ENCODE data around the gene PHACTR1.
"Not testable (repeated sequence)": the region's sequence is repeated elsewhere in the genome, so short reads cannot be mapped to it uniquely, and the experiment has no call there.

The PHACTR1 gene

DNA sequence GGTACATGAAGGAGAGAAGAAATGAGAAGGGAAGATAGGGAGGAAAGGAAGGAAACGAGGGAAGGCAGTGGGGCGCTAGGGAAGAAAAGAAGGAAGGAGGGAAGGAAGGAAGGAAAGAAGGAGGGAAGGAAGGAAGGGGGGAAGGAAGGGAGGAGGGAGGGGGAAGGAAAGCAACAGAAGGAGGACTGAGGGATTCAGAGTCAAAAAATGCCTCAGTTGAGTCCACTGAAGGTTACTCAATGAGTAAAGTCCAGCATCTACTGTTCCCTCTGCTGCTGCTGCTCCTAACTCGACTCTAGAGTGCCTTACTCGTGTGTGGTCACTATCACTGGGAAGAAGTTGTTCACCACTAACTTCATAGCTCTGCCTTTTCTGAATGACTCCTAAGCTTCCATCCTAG, 33.8 kb downstream of the PHACTR1 start:
- DNase-seq: no peak

DNA sequence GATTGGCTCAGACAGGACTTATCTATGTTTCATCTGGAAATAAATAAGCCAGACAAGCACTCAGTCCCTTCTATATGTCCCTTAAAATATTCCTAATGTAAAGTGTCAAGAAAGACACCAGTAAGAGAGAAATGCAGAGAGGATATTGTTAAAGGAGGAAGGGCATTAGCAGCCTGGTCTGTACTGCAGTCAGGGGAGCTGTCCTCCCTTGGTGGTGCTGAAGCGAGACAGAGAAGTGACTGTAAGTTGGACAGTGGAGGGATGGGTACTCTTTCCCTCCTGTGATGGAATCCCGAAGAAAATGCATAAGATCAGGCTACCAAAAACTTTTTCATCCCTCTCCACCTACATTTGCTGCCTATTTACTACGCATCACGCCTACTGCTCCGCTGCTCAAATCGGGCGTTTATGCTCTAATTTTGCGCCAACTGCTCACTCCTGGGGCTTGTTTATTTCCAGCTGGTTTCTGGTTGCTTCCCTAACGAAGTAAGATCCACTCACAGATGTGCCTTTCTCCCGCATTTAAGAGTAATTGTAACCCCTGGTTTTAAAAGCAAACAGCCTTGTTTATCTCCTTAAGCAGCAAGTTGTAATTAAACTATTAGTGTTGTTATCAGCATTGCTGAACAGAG, 35.2 kb downstream of the PHACTR1 start:
- no peak for DNase-seq

DNA sequence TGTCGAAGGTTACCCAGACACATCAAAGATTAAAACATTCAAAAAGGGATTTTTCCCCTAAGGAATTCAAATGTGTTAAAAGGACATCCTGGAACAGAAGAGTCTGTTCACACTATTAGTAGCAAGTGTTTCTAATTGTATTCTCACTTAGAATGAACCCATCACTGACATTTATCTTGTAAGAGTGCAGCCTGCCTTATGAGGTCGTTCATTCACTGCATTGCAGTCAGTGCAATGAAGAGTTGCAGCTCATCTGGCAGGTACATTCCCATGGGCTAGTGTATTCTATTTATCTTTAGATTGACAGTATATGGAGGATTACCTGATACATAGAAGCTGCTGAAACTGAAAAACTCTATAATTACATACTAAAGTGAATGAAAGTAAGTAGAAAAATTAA, 36.5 kb downstream of the PHACTR1 start:
- no peak for DNase-seq

DNA sequence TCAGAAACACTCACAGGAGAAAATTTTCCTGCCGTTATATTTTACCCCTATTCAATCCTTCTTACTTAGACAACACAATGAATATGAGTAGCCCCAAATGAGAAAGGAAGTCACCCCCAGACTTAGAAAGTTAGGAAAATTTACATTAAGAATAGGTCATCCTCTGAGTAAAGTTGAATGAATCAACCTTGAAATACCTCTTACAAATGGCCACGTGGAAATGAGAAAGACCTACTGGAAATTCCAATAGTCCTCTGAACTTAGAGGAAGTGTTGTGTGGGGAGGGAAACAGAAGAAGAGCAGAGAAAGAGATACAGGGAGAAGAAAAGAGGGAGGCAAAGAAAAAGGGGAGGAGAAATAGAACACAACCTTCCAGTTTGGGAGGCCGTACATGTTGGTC, 43.7 kb downstream of the PHACTR1 start:
- DNase-seq: no peak

DNA sequence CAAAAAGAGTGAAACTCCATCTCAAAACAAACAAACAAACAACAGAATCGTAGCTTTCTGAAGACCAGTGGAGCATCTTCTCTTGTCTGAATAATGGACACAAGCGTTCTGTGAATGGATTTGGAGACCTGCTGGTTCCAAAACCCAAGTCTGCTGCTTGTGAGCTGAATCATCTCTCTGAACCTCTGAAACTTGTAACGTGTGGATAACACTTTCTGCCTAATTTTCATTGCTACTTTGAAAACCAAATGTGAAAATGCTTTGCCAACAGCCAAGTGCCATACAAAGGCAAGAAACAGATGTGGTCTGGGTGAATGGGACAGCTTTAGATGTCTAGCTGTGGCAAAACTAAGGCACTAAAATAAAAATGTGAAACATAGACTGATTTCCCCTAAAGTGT, 44.3 kb downstream of the PHACTR1 start:
- no peak for DNase-seq

DNA sequence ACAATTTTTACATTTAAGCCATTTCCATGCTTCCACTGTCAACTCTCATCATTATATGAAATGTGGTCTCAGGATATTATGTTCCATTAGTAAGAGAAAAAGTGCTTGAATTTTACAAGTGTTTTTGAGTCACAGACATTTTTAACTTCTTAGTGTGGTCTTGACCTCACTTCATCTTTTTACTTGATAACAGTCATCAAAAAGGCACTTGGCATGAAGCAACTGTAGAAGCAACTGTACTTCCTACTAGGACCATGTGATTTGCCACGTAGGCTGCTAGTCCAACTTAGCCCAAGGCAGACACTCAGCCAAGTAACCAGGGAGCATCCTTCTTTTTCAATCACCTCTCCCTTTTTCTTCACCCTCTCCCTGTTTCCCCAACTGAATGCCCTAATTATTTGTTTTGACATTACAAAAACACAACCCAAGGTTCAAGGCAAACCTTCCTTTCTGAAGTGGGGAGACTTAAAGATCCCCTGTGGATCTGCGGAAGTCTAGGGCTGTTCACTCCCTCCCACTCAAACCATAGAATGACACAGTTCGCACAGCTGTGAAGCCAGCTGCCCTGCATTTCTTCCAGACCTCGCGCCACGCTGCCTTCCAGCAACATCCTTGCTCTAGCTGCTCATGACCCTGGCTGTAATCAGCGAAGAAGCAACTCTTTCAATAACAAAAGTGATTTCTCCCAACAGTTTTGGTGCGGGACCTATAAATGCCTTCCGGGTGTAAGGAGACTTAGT, 45.0 kb downstream of the PHACTR1 start:
- DNase-seq: no peak

DNA sequence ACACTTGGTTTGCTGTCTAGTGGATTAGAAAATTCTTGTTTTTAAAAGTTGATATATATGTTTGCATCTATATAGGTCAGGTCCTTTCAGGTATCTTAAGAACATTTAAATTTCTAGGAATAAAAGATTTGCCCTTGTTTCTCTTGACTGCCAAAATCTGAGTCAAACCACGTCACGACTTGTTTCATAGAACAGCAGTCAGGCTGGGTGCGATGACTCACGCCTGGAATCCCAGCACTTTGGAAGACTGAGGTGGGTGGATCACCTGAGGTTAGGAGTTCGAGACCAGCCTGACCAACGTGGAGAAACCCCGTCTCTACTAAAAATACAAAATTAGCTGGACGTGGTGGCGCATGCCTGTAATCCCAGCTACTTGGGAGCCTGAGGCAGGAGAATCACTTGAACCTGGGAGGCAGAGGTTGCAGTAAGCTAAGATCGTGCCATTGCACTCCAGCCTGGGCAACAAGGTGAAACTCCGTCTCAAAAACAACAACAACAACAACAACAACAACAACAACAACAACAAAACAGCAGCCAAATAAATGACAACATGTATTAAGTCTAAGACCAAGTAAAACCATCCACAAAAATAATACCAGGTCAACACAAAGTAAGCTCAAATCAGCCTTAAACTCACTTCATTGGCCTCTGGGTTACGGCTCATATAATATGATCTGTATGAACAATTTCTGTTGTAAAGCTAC, 46.3 kb downstream of the PHACTR1 start:
- DNase-seq: not testable (repeated sequence)

DNA sequence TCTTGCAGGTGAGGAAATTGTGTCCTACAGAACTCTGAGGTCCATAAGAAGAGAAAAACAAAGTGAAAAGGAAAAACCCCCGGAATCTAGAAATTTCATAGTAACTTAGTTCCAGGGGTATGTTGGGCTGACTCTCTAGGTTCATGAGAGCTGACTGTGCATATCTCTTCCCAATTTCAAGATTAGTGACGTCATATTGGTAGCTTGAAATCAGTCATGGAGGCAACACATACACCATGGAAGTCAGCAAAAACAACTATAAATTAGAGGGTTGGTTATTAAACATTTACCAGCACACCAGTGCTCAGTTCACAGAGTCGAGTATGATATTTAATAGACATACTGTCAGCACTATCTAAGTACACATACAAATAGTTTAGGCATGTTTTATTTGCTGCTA, 49.8 kb downstream of the PHACTR1 start:
- no peak for DNase-seq

DNA sequence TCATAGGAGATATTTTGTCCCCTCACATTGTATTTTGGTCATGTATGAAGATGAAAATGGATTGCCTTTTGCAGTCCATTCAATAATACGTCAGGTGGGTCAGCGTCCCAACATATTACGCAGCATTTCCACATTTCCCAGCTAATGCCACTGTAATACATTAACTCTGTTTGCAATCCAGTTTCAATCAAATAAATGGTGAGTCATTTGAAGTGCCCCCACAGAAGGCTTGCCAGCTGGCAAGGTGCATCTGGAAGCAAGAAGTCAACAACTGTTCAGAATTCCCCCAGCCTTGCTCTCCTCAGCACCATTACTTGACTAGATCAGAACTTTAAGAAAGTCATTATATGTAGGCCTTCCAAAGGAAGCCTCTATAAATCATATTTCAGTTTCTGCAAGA, 50.4 kb downstream of the PHACTR1 start:
- no peak for DNase-seq

DNA sequence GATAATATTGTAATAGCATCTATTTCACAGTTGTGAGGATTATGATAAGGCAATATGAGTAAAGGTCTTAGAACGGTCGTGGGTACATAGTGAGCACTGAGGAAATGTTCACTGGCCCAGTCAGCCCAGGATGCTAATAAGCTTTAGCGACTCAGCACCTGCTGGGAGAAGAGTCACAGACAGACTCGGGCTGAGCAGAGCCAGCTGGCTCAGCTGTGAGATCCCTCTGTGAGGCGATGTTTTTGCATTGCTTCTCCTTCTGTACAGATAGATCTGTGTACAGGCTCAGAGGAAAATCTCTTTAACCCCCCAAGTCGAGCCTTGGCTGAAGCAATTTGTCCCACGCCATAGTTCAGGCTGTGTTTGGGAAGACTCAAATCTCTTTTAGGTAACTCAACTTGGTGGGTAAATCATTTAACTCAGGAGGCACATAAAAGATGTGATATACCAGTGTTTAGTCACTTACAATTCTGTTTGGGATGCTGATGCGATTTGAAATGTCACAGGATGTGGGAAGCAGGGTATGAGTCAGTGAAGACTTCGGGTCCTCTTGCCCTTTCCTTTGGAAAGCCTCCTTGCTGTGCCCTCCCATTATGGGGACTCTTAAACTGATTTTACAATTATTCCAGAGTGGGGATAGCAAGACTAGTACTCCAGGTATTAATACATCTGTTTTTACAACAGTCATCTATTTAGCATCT, 53.1 kb downstream of the PHACTR1 start:
- no peak for DNase-seq

DNA sequence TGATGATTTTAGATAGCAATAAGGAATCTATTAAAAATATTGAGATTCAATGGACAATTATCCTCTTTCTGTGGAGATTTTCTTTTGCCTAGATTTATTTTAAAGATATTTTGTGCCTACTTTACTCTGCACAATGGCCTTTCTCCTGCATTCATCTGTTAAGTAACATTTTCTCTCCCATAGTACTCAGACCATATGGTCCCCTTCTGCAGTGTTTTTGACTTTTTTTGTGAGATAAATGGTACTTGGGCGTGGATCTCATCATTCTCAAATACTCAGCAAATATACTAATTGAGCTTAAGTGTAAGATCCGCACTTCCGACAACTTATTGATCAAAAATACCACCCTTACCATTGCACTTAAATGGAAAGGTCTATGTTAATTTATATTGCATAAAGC, 55.8 kb downstream of the PHACTR1 start:
- no peak for DNase-seq

DNA sequence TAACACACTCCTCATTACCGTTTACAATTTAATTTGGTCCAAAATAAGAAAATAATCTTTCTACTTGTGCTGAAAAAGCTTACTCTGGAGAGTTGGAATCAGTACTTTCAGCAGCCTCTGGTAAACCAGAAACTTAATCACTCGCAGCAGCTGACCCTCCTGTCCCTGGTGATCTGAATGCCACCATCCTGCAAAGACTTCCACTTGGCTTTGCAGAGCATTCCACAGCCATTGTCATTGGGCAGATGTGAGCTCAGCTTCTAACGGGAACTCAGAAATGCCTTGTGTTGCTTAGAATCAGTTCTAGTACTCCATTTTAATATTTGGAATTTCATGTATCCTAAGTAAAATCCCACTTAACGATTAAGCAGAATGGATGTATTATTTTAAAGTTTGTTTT, 59.7 kb downstream of the PHACTR1 start:
- no peak for DNase-seq

DNA sequence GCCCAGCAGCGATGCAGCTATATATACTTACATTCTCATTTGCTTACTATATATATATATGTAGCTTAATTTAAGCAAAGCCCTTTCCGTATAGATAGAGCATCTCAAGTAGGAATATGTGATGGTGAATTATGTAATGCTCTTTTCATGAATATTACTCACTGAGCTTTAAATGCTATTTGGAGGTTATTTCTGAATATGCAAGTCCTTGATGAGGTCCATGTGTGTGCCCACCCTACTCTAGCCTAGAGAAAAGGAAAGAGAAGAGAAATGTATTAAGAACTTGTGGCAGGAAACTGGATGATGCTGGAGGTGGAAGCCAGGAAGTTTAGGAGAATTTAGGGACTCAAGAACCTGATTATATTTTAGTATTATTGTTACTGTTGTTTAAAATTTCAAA, 63.2 kb downstream of the PHACTR1 start:
- DNase-seq: no peak

DNA sequence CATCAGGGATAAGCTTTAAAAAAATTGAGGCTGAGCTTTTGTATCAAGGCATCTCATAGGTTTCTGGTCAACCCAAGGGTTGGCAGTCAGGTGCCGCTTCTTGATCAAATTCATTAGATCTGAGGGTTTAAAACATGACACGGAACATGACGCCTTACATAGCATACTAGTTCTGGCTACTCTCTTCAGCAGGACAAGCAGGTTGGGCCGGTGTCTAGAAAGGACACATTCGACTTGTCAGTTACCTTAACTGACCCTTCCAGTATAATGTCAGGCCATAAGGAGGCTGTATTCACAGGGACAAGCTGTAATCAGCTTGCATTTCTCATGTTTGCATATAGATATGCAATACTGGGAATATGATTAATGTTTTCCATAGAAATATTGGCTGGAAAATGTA, 65.6 kb downstream of the PHACTR1 start:
- no peak for DNase-seq

DNA sequence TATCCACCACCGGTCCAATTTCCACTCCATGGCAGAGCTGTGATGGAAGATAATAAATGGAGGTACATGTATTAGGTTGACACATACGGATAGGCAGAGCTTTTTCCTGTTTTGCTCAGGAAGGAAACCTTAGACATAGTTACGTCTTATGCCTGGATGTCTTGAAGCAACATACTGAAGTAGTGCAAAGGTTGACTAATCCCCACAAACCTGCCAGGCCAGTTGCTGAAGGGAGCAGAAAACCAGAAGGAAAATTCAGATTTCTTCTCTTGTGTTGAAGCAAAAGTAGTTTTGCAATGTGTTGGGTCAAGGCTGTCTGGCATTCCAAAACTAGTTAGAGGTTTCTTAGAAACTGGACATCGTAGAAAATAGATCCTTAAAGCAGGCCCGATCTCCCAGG, 68.7 kb downstream of the PHACTR1 start:
- DNase-seq: no peak

DNA sequence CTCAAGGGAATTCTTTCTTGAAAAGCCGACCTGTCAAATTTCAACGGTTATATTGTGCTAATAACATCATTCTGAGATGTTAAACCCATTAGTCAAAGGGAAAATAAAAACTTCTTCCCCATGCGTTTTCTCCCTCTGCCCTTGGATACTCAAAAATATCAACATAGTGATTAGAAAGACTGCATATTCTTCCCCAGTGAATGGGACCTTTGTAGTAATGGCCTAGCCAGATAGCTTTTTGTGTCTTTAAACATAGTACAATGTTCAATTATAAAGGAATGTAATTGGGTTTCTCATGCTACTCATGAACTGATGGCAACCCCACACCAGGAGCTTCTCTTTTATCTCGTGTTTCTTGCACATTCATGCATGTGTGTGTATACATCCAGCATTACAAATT, 69.4 kb downstream of the PHACTR1 start:
- DNase-seq: no peak

DNA sequence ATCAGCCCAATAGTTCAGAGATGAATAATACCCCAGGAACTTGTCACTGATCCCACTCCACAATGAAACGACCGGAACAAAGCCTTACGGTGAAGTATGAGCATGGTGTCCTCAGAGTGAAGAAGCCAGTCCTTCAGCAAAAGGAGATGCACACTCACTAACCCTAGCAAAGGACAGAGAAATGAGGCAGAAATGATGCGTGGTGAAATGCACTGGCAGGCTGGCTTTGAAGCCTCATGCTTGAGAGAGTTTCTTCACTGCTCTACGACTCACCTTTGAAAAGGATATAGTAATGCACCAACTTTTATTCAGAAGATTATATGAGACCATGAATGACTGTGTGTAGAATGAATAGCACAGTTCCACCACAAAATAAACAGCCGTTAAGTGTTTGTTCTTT, 74.8 kb downstream of the PHACTR1 start:
- DNase-seq: no peak

DNA sequence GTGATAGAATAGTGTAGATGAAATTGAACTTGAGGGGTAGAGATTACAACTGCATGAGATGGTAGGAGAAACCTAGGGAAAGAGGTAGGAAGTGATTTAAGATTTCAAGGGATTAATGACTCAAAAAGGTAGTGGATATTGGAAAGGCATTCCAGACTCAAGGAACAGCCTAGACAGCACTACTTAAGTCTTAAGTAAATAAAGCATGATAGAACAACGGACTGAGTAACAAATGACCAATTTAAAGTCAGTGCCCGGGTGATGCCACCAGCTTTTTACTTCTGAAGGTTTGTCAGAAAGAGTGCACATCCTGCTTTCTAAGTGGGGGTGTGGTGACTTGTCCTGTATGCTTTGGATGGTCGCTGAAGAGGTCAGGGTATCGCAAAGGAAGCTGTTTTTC, 81.8 kb downstream of the PHACTR1 start:
- DNase-seq: no peak

DNA sequence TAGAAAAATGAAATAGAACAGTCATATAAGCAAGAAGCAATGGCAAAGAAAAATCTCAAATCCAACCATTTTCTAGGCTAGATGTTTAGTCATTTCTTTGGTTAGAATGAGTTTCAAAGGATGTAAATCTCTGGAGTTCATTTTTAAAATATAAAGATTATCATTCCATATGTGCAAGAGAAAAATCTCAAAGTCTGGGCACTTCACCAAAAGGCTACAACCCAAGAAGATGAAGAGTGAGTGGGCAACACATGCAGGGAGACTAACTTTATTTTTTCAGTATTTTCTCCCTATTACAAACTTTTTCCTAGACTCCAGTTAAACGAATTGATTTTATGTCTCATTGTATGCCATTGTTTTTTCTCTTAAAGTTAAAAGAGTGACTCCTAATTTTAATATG, 83.6 kb downstream of the PHACTR1 start:
- DNase-seq: no peak

DNA sequence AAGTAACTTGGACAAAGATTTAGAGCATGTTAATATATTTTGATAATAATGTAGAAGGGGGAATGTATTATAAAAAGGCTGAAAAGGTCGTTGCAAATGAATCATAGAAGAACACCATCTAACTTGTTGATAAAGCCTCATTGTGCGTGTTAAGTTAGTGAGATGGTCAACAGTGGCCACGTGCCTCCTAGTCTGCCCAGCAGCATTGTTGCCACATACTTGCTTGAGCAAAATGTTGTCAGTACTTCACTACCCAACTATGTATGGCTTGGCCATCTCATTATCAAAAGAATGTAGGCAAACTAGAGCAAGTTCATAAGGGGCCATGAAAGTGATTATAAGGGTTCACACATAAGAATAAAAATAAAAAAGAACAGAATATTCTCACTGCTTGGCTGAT, 84.6 kb downstream of the PHACTR1 start:
- no peak for DNase-seq

DNA sequence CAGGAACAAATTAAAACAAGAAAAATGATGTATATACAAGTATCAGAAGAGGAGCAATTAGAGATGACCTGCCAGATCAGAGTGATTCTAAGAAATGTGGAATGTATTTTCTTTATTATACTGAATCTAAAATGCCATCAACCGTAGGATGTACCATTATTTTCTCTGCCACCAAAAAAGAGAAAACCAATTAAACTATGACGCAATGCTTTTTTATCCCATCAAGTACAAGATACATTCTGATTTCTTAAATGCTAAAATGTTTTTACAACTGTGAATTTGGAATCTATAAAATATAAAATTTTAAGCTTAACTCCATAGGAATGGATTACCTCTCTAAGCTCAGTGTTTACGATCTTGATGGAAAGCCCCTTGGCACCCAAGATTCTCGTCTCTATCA, 85.9 kb downstream of the PHACTR1 start:
- no peak for DNase-seq

DNA sequence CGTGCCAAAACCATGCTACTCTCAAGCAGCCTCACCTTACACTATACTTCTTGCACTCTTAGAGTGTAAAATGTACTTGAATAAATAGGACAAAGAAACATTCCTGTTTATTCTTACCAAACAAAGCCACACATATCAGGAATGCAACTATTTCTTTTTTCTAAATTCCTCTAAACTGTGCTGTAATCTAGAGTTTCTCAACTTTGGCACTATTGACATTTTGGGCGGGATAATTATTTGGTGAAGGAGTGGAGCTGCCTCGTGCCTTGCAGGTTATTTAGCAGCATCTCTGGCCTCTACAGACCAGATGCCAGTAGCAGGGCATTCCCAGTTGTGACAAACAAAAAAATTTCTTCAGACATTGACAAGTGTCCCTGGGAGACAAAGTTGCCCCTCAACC, 86.9 kb downstream of the PHACTR1 start:
- no peak for DNase-seq

DNA sequence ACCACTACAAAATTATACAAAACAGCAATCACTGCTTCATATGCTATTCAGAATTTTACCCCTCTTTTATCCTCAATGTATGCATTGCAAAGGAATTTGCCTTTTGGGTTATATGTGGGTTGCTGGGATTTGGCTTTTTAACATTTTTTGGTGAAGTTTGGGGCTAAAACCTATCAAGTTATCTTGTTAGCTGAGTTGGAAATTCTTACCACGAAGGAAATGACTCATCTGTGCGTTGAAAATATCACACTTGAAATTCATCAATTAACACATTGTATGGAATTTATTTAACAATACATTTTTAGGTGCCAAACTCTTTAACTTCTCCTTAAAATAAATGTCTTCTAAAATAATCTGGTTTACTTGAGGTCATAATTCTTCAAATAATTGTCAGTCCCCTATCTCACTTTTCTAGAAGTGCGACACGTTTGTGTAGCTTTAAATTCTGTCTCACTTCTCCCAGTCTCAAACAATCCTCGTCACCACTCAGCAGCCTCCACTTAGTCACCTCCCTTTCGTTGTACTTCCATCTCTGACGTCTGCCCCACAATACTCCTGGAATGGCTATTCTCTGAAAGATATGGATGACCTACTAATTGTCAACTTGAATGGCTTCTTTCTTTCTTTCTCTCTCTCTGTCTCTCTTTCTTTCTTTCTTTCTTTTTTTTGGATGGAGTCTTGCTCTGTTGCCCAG, 88.5 kb downstream of the PHACTR1 start:
- no peak for DNase-seq

Measured in DMS79 (cell line).